K562 (cell line): ENCODE results near the gene IRF9. TPM values are rescaled to one million over a fixed set of nuclear protein-coding genes. Genes with fewer than 3 reads are reported as not detected.
A peak's percentile ranks its signal among the peaks of the same experiment; 100 is the strongest.

Experiments used
- BRD4 ChIP-seq: fragments of 200-600 bp; sonication (generic); IDR thresholded peaks from 2 replicates; pipeline ENCODE4 v1.6.1; 2017; ENCODE audit warnings: inconsistent platforms
- CHCHD3 ChIP-seq: fragments of 250-450 bp; sonication (Bioruptor Pico); IDR thresholded peaks from 2 replicates; pipeline ENCODE4 v2.1.2; 2022; ENCODE audit warnings: mild to moderate bottlenecking
- FOXP4 ChIP-seq: sonication (generic); formaldehyde crosslinking; IDR thresholded peaks from 2 replicates; pipeline ENCODE4 v1.8.0; 2022; ENCODE audit warnings: mild to moderate bottlenecking, missing genetic modification reagents, borderline replicate concordance
- GTF3C2 ChIP-seq: IDR thresholded peaks from 3 replicates; pipeline ENCODE4 v1.6.1; 2011; ENCODE audit warnings: borderline replicate concordance, mild to moderate bottlenecking, moderate library complexity; ENCODE audit not compliant: insufficient read length; ENCODE audit errors: extremely low read depth
- HNRNPK ChIP-seq: fragments of 200-400 bp; formaldehyde crosslinking; IDR thresholded peaks from one replicate; pipeline ENCODE4 v1.6.1; 2018; ENCODE audit warnings: mild to moderate bottlenecking, low read depth, low read length; ENCODE audit not compliant: poor library complexity, severe bottlenecking
- KHSRP ChIP-seq: fragments of 450-650 bp; IDR thresholded peaks from 2 replicates; pipeline ENCODE4 v1.6.1; 2017
- MIER1 ChIP-seq: fragments of 450-650 bp; IDR thresholded peaks from 2 replicates; pipeline ENCODE4 v1.6.1; 2016; ENCODE audit warnings: antibody characterized with exemption, mild to moderate bottlenecking, low read depth
- MYC ChIP-seq, 2 experiments: fragments of 250-450 bp in 1 of 2; sonication (Bioruptor Pico) in 1 of 2; IDR thresholded peaks; 2 replicates each; pipeline versions ENCODE4 v1.5.1 to v1.6.1; 2012 to 2021; ENCODE audit warnings: low read depth in 2 of 2, borderline replicate concordance in 1 of 2, improper control_type of control experiment in 1 of 2, low read length in 1 of 2, mild to moderate bottlenecking in 1 of 2, moderate library complexity in 1 of 2
- NR4A1 ChIP-seq, 2 experiments: fragments of 250-450 bp in 1 of 2; fragments of 450-650 bp in 1 of 2; sonication (Bioruptor Pico) in 1 of 2; IDR thresholded peaks; 2 replicates each; pipeline versions ENCODE4 v1.4.0 to v1.6.1; 2016 to 2020; ENCODE audit warnings: mild to moderate bottlenecking in 2 of 2, missing compliant biosample characterization in 1 of 2, missing genetic modification characterization in 1 of 2, moderate library complexity in 1 of 2
- RAD21 ChIP-seq, 2 experiments: fragments of 250-450 bp in 1 of 2; fragments of 450-650 bp in 1 of 2; sonication (Bioruptor Pico) in 1 of 2; formaldehyde crosslinking in 1 of 2; IDR thresholded peaks in 1 of 2; conservative IDR thresholded peaks in 1 of 2; 2 replicates each; pipeline versions ENCODE4 v1.4.0 to v1.8.0; 2020 to 2022; ENCODE audit warnings: mild to moderate bottlenecking in 2 of 2, moderate library complexity in 1 of 2
- SLC30A9 ChIP-seq: fragments of 250-450 bp; sonication (Bioruptor Pico); IDR thresholded peaks from 2 replicates; pipeline ENCODE4 v1.8.0; 2022; ENCODE audit warnings: mild to moderate bottlenecking, moderate library complexity
- TCF7L2 ChIP-seq: fragments of 150-350 bp; IDR thresholded peaks from 2 replicates; pipeline ENCODE4 v1.6.1; 2016; ENCODE audit warnings: low read depth, mild to moderate bottlenecking, low read length, moderate library complexity
- TOE1 ChIP-seq, 2 experiments: fragments of 450-650 bp in 1 of 2; sonication (generic) in 1 of 2; formaldehyde crosslinking in 1 of 2; IDR thresholded peaks; 2 replicates each; pipeline versions ENCODE4 v1.7.1 to v1.8.0; 2016 to 2022; ENCODE audit warnings: borderline replicate concordance in 2 of 2, mild to moderate bottlenecking in 2 of 2, antibody characterized with exemption in 1 of 2, inconsistent platforms in 1 of 2, low read depth in 1 of 2, missing genetic modification reagents in 1 of 2, moderate library complexity in 1 of 2
- TSC22D4 ChIP-seq: fragments of 450-650 bp; IDR thresholded peaks from 2 replicates; pipeline ENCODE4 v1.6.1; 2016; ENCODE audit warnings: missing genetic modification characterization, missing biosample characterization, control low read depth
- UBTF ChIP-seq, 2 experiments: IDR thresholded peaks; 2 replicates each; pipeline ENCODE4 v1.6.1; 2012; ENCODE audit warnings: improper control_type of control experiment in 2 of 2, low read depth in 2 of 2, low read length in 2 of 2, borderline replicate concordance in 1 of 2
- ZKSCAN3 ChIP-seq: fragments of 250-450 bp; sonication (Bioruptor Pico); IDR thresholded peaks from 2 replicates; pipeline ENCODE4 v1.4.0; 2020
- ZNF561 ChIP-seq: fragments of 450-650 bp; formaldehyde crosslinking; conservative IDR thresholded peaks from 2 replicates; pipeline ENCODE4 v1.4.0; 2020; ENCODE audit warnings: mild to moderate bottlenecking, moderate library complexity
- polyA plus RNA-seq, 8 experiments: library from polyadenylated mRNA; depleted of rRNA in 4 of 8; stranded (reverse) in 5 of 8; unstranded in 3 of 8; fragments of >200 nt; fragmentation: Nextera tagmentation in 2 of 8; fragmentation: Illumina TruSeq in 1 of 8; extraction: Ambion mirVana in 2 of 8; extraction: Trizol in 1 of 8; gene quantifications; 2 replicates each; pipeline versions ENCODE4 v1.2.1 to v1.2.3, GENCODE V29; 2011 to 2014; ENCODE audit warnings: inconsistent platforms in 1 of 8, missing spikeins in 1 of 8
- total RNA-seq, 7 experiments: library from RNA; depleted of rRNA in 6 of 7; stranded (reverse); fragments of >200 nt in 6 of 7; fragmentation: Illumina TruSeq in 2 of 7; extraction: Trizol in 2 of 7; gene quantifications; 2 replicates each; pipeline versions ENCODE4 v1.2.1 to v1.2.3, GENCODE V29; 2011 to 2021; ENCODE audit warnings: low replicate concordance in 1 of 7

The IRF9 gene
- total and polyA plus RNA-seq, 9 of the 15 experiments (the other 6 are each of a cell fraction or from before 2014, with no cell fraction given): 0.79 to 14.8 (median 6.1) TPM

- peak; percentile 100 for TF ChIP-seq TOE1 (IDR thresholded peaks at IDR 0.05; ENCODE audit: borderline replicate concordance)
- TF ChIP-seq TOE1 (CRISPR knock-in tag; IDR thresholded peaks at IDR 0.05; ENCODE audit: borderline replicate concordance, low read depth): no peak
- no peak for TF ChIP-seq GTF3C2
- no peak for TF ChIP-seq BRD4
- TF ChIP-seq MYC (IDR thresholded peaks at IDR 0.05; ENCODE audit: low read depth, low read length): no peak
- peak; percentile 21; the same call in 1 of the 2 replicates for TF ChIP-seq MYC (CRISPR knock-in tag; IDR thresholded peaks at IDR 0.05; ENCODE audit: borderline replicate concordance, low read depth)
- TF ChIP-seq CHCHD3: no peak
- 0 out of 4 replicates have a peak, but pooled peaks of 1 of the 2 experiments have one; percentile 6 for TF ChIP-seq RAD21 (CRISPR knock-in tag; conservative IDR thresholded peaks at IDR 0.05 in 1 of 2, IDR thresholded peaks at IDR 0.05 in 1 of 2)
- TF ChIP-seq TSC22D4: no peak
- no peak for TF ChIP-seq TCF7L2
- no peak for TF ChIP-seq ZKSCAN3
- TF ChIP-seq KHSRP: peak; percentile 77
- TF ChIP-seq MIER1: no peak
- TF ChIP-seq HNRNPK: no peak
- TF ChIP-seq NR4A1 (CRISPR knock-in tag; IDR thresholded peaks at IDR 0.05): no peak
- no peak for TF ChIP-seq NR4A1 (tag; IDR thresholded peaks at IDR 0.05)
- no peak for TF ChIP-seq SLC30A9
- TF ChIP-seq FOXP4 (CRISPR knock-in tag): no peak
- TF ChIP-seq UBTF (IDR thresholded peaks at IDR 0.05; ENCODE audit: borderline replicate concordance in 1 of 2, low read depth in 2 of 2, low read length in 2 of 2): 0 out of 4 replicates have a peak, but pooled peaks of 1 of the 2 experiments have one; percentile 52
- no peak for TF ChIP-seq ZNF561 (CRISPR knock-in tag)
These were observed 52.1 kb downstream of the IRF9 start, which contains the start of gene CHMP4A (continued) for GRCh38 chr14:24212924-24213865.
